AG10803 (cell line): ENCODE results near the gene SLC43A1.

ENCODE experiments used
- DNase-seq: peaks from one replicate; pipeline ENCODE4 v3.0.0; 2010; ENCODE audit warnings: low read depth
- H3K4me3 ChIP-seq: 2 replicates; pipeline ENCODE4 v1.5.1; 2011; ENCODE audit warnings: mild to moderate bottlenecking, low read length, control low read depth
- CTCF ChIP-seq: conservative IDR thresholded peaks from 2 replicates; pipeline ENCODE4 v1.5.1; 2011; ENCODE audit warnings: mild to moderate bottlenecking, low read length, control low read depth, inconsistent platforms

SLC43A1 gene

GRCh38 chr11:57549983-57550382 is 34.5 kb upstream of the SLC43A1 start:
- DNase-seq, result no peak
- no peak overlapping the region for H3K4me3 ChIP-seq
- TF ChIP-seq CTCF, result no peak

GRCh38 chr11:57547854-57548377 is 32.4 kb upstream of the SLC43A1 start:
- no peak for TF ChIP-seq CTCF
- H3K4me3 ChIP-seq, result no peak overlapping the region
- no peak for DNase-seq

GRCh38 chr11:57546869-57547475 is 31.5 kb upstream of the SLC43A1 start:
- no peak overlapping the region for H3K4me3 ChIP-seq
- DNase-seq, result peak; percentile 25
- TF ChIP-seq CTCF, result peak; percentile 23

GRCh38 chr11:57546451-57546850 is 30.9 kb upstream of the SLC43A1 start:
- TF ChIP-seq CTCF, result no peak
- DNase-seq, result no peak
- H3K4me3 ChIP-seq, result no peak overlapping the region

- DNase-seq, result no peak
- no peak overlapping the region for H3K4me3 ChIP-seq
- no peak for TF ChIP-seq CTCF
These were observed 30.4 kb upstream of the SLC43A1 start for GRCh38 chr11:57545883-57546282.

- DNase-seq, result no peak
These were observed 29.1 kb upstream of the SLC43A1 start for GRCh38 chr11:57544566-57544965.

More at GRCh38 chr11:57544566-57544965, 29.1 kb upstream of the SLC43A1 start:
- H3K4me3 ChIP-seq, result no peak overlapping the region
- no peak for TF ChIP-seq CTCF
